Lung (tissue), 12 donors: ENCODE results near the gene EFCAB9. TPM values are rescaled to one million over a fixed set of nuclear protein-coding genes. Genes with fewer than 3 reads are reported as not detected.
A peak's percentile ranks its signal among the peaks of the same experiment; 100 is the strongest.

Experiments
- ATAC-seq: fragments of 200-7000 bp; cut with Tn5 transposase; one replicate; pipeline ENCODE4 v1.9.1; 2020; ENCODE audit warnings: moderate number of reproducible peaks; ENCODE audit not compliant: insufficient read depth, low FRiP score
- DNase-seq, 3 donors: peaks; one replicate each; pipeline ENCODE4 v3.0.0-alpha.2; 2013 to 2017
- H3K27ac ChIP-seq, 2 donors: one replicate each; pipeline ENCODE4 v1.5.1; 2013; ENCODE audit warnings: mild to moderate bottlenecking in 2 of 2, moderate library complexity in 2 of 2, control low read depth in 1 of 2, inconsistent platforms in 1 of 2, low read depth in 1 of 2, low read length in 1 of 2
- H3K27me3 ChIP-seq, 3 donors: one replicate each; pipeline ENCODE4 v1.5.1; 2013; ENCODE audit warnings: low read length in 2 of 3; ENCODE audit not compliant: control insufficient read depth in 3 of 3, insufficient read depth in 3 of 3
- H3K36me3 ChIP-seq, 4 donors: one replicate each; pipeline ENCODE4 v1.5.1; 2013; ENCODE audit warnings: low read length in 4 of 4, mild to moderate bottlenecking in 1 of 4, moderate library complexity in 1 of 4; ENCODE audit not compliant: control insufficient read depth in 4 of 4, insufficient read depth in 4 of 4
- H3K4me1 ChIP-seq, 5 donors: one replicate each; pipeline ENCODE4 v1.5.1; 2013; ENCODE audit warnings: low read length in 5 of 5, mild to moderate bottlenecking in 2 of 5, moderate library complexity in 1 of 5; ENCODE audit not compliant: control insufficient read depth in 5 of 5, insufficient read depth in 5 of 5
- H3K4me3 ChIP-seq: one replicate; pipeline ENCODE4 v1.5.1; 2013; ENCODE audit warnings: mild to moderate bottlenecking, control low read depth, moderate library complexity
- H3K9ac ChIP-seq, 2 donors: one replicate each; pipeline ENCODE4 v1.5.1; 2013; ENCODE audit warnings: low read length in 2 of 2, control low read depth in 1 of 2; ENCODE audit not compliant: insufficient read depth in 1 of 2
- H3K9me3 ChIP-seq, 4 donors: one replicate each; pipeline ENCODE4 v1.5.1; 2013; ENCODE audit warnings: low read length in 3 of 4, mild to moderate bottlenecking in 1 of 4, moderate library complexity in 1 of 4; ENCODE audit not compliant: control insufficient read depth in 4 of 4, insufficient read depth in 3 of 4
- WGBS, 2 donors: extraction: QIAGEN DNeasy Blood & Tissue Kit; methylation state at CpG; one replicate each; pipeline ENCODE4 v1.1.7; 2013; 5-methylcytosine and 5-hydroxymethylcytosine counted together
- polyA plus RNA-seq, 2 donors: library from polyadenylated mRNA; stranded (reverse); fragments of 200-250 nt; gene quantifications; one replicate each; pipeline ENCODE4 v1.2.1, GENCODE V29; 2013
- total RNA-seq, 2 donors: library from RNA; depleted of rRNA in 1 of 2; stranded (reverse); fragments of >200 nt in 1 of 2; gene quantifications; one replicate each; pipeline ENCODE4 v1.2.1, GENCODE V29; 2014 to 2021
- TF ChIP-seq, protein P1 (sequence below): IDR thresholded peaks from 2 replicates; pipeline ENCODE4 v1.5.1; 2012; ENCODE audit warnings: mild to moderate bottlenecking; ENCODE audit errors: control extremely low read depth, extremely low read depth
- donor health status: control.
- donor health status: control.
- donor health status: Bipolar disorder and iron deficiency.
- donor health status: healthy.
- donor health status: DM: yes; HTN: yes; CAD: no.

EFCAB9 gene
- total and polyA plus RNA-seq, 4 donors = not detected

- no peaks in the 10 kb centered on the region for H3K27me3 ChIP-seq
- H3K36me3 ChIP-seq = peaks cover 0 to 9% (median 2%) of the 10 kb centered on the region in 4 donors
- peaks cover 0 to 16% (median 9%) of the 10 kb centered on the region in 5 donors for H3K4me1 ChIP-seq
- TF ChIP-seq, protein P1, sequence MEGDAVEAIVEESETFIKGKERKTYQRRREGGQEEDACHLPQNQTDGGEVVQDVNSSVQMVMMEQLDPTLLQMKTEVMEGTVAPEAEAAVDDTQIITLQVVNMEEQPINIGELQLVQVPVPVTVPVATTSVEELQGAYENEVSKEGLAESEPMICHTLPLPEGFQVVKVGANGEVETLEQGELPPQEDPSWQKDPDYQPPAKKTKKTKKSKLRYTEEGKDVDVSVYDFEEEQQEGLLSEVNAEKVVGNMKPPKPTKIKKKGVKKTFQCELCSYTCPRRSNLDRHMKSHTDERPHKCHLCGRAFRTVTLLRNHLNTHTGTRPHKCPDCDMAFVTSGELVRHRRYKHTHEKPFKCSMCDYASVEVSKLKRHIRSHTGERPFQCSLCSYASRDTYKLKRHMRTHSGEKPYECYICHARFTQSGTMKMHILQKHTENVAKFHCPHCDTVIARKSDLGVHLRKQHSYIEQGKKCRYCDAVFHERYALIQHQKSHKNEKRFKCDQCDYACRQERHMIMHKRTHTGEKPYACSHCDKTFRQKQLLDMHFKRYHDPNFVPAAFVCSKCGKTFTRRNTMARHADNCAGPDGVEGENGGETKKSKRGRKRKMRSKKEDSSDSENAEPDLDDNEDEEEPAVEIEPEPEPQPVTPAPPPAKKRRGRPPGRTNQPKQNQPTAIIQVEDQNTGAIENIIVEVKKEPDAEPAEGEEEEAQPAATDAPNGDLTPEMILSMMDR = no peak
- H3K27ac ChIP-seq = no peak overlapping the region
- no peak overlapping the region for H3K4me3 ChIP-seq
- H3K9ac ChIP-seq = no peak overlapping the region
- no peaks in the 10 kb centered on the region for H3K9me3 ChIP-seq
- ATAC-seq (no peak), DNase-seq (no peak)
- 95 to 97% methylated on average over 8 of the region's 8 CpGs for WGBS, 2 donors
These were observed 35.0 kb upstream of the EFCAB9 start for GRCh38 chr5:172159016-172159415.

DNA sequence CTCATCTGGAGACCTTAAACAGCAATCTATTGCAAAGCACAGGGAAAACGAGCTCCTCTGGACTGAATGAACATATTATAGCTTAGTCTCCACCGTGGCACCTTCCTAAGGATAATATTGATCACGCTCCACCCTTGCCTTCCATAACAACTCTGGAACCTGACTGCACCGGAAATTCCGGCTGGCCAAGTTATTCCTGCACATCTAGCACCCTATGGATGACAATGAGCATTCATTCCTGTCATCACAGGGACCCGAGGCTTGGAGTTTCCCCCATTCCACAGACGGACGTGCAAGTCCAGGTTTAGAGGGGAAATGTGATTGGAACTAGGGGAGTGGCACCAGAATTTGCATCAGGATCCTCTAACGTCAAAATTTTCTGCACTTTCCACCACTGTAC lies 33.5 kb upstream of the EFCAB9 start:
- Histone ChIP-seq H3K9ac (no peak overlapping the region), H3K9me3 (no peaks in the 10 kb centered on the region), H3K27ac (no peak overlapping the region), H3K4me1 (peaks cover 0 to 28% (median 13%) of the 10 kb centered on the region in 5 donors), H3K4me3 (no peak overlapping the region), H3K36me3 (peaks cover 0 to 5% (median 2%) of the 10 kb centered on the region in 4 donors), H3K27me3 (no peaks in the 10 kb centered on the region)
- DNase-seq (no peak), ATAC-seq (no peak)
- TF ChIP-seq, protein P1 = no peak
- WGBS, 2 donors = 77 to 84% methylated on average over 9 of the region's 9 CpGs

DNA sequence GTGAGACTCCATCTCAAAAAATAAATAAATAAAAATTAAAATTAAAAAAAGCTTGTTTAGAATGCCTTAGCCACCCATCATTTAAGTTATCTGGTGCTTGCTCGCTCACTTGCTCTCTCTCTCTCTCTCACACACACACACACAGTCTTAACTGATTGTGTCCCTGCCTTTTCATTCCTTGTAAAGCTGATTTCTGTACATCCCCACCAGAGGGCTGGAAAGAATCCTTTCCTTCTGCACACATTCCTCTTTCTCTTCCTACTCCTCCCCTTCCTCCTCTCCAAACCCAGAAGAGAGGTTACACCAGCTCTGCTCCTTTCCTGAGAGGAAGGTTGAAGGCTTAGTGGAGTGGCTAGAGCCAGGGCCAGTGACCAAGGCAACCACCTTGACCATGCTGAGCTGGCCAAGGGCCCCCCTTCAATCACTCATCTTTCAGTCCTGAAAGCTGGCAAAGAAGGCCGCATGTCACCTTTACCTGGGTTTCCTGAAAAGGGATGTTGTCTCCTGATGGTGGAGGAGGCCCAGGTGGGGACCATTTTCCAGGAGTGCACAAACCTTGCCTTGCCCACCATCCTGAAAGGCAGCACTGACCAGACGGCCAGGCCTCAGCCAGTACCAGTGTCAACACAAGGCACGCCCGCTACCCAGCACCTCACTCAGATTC lies 31.5 kb upstream of the EFCAB9 start:
- H3K9me3 ChIP-seq = no peaks in the 10 kb centered on the region
- H3K9ac ChIP-seq = no peak overlapping the region
- ATAC-seq (no peak), DNase-seq (peak in 2 of 3 donors; percentile 54 to 70)
- WGBS, 2 donors = 88 to 89% methylated on average over 5 of the region's 5 CpGs
- no peak overlapping the region for H3K27ac ChIP-seq
- TF ChIP-seq, protein P1 = no peak
- H3K36me3 ChIP-seq = peaks cover 0 to 2% (median 0%) of the 10 kb centered on the region in 4 donors
- H3K4me3 ChIP-seq = no peak overlapping the region
- H3K4me1 ChIP-seq = peaks cover 0 to 29% (median 21%) of the 10 kb centered on the region in 5 donors
- no peaks in the 10 kb centered on the region for H3K27me3 ChIP-seq

GRCh38 chr5:172162987-172163343 lies 31.0 kb upstream of the EFCAB9 start:
- Histone ChIP-seq H3K9me3 (no peaks in the 10 kb centered on the region), H3K9ac (no peak overlapping the region), H3K27me3 (no peaks in the 10 kb centered on the region), H3K4me3 (no peak overlapping the region), H3K27ac (peak overlapping the region in 1 of 2 donors; percentile 26), H3K36me3 (peaks cover 0 to 2% (median 0%) of the 10 kb centered on the region in 4 donors), H3K4me1 (peaks cover 0 to 34% (median 26%) of the 10 kb centered on the region in 5 donors)
- TF ChIP-seq, protein P1 = no peak
- WGBS, 2 donors = 62 to 70% methylated on average over 5 of the region's 5 CpGs
- no peak for ATAC-seq
- no peak for DNase-seq
